Karpas-422 (cell line): Measurements from ENCODE around the gene MACROH2A1. TPM values are rescaled to one million over a fixed set of nuclear protein-coding genes. Genes with fewer than 3 reads are reported as not detected.

Source experiments
- DNase-seq: peaks from one replicate; pipeline ENCODE4 v3.0.0-alpha.2; 2015
- H2AFZ ChIP-seq: fragments of 200-600 bp; sonication (generic); 2 replicates; pipeline ENCODE4 v1.6.1; 2014; ENCODE audit warnings: antibody characterized with exemption, low read length, mixed read lengths
- H3K27ac ChIP-seq: fragments of 200-600 bp; sonication (generic); 2 replicates; pipeline ENCODE4 v1.5.1; 2014; ENCODE audit warnings: mild to moderate bottlenecking, low read length, moderate library complexity
- H3K27me3 ChIP-seq: fragments of 200-600 bp; sonication (generic); 2 replicates; pipeline ENCODE4 v1.6.1; 2014; ENCODE audit warnings: low read length, mixed read lengths
- H3K36me3 ChIP-seq: fragments of 200-600 bp; sonication (generic); 2 replicates; pipeline ENCODE4 v1.6.1; 2014; ENCODE audit warnings: low read length, mixed read lengths; ENCODE audit not compliant: insufficient read depth
- H3K4me1 ChIP-seq: fragments of 200-600 bp; sonication (generic); 2 replicates; pipeline ENCODE4 v1.6.1; 2014; ENCODE audit warnings: mild to moderate bottlenecking, low read length, mixed read lengths
- H3K4me2 ChIP-seq: fragments of 200-600 bp; sonication (generic); 2 replicates; pipeline ENCODE4 v1.6.1; 2014; ENCODE audit warnings: low read length, low read depth, mild to moderate bottlenecking; ENCODE audit not compliant: poor library complexity, severe bottlenecking
- H3K4me3 ChIP-seq: fragments of 200-600 bp; sonication (generic); 2 replicates; pipeline ENCODE4 v1.5.1; 2014; ENCODE audit warnings: mild to moderate bottlenecking, antibody characterized with exemption, low read length, mixed read lengths
- H3K79me2 ChIP-seq: fragments of 200-600 bp; sonication (generic); 2 replicates; pipeline ENCODE4 v1.6.1; 2014; ENCODE audit warnings: mild to moderate bottlenecking, low read length, mixed read lengths
- H3K9ac ChIP-seq: fragments of 200-600 bp; sonication (generic); 2 replicates; pipeline ENCODE4 v1.6.0; 2014; ENCODE audit warnings: low read length
- H3K9me2 ChIP-seq: fragments of 200-600 bp; sonication (generic), shearing (Covaris generic); replicated peaks from 2 replicates; pipeline ENCODE4 v1.6.0; 2014; ENCODE audit warnings: mild to moderate bottlenecking, low read length, moderate library complexity; ENCODE audit not compliant: insufficient read depth
- H3K9me3 ChIP-seq: fragments of 300-700, 200-600 bp; sonication (generic); 2 replicates; pipeline ENCODE4 v1.6.1; 2014; ENCODE audit warnings: low read length, mixed read lengths
- H4K20me1 ChIP-seq: fragments of 200-600 bp; sonication (generic); 2 replicates; pipeline ENCODE4 v1.6.1; 2014; ENCODE audit warnings: mild to moderate bottlenecking, antibody characterized with exemption, low read length, low read depth; ENCODE audit not compliant: insufficient read depth
- total RNA-seq: library from RNA; depleted of rRNA; stranded (reverse); fragments of >200 nt; shearing (Covaris generic); gene quantifications from 2 replicates; pipeline ENCODE4 v1.2.3, GENCODE V29; 2014; ENCODE audit warnings: low replicate concordance

Gene MACROH2A1
- total RNA-seq, 1 experiment from 2014 or later = 160 TPM

- no peak overlapping the region for H3K9ac ChIP-seq
- peaks cover 41% of the 10 kb centered on the region for H4K20me1 ChIP-seq
- no peaks in the 10 kb centered on the region for H3K9me3 ChIP-seq
- H3K4me3 ChIP-seq = no peak overlapping the region
- H3K36me3 ChIP-seq = peaks cover 56% of the 10 kb centered on the region
- H3K27ac ChIP-seq = peak overlapping the region; percentile 54
- H3K27me3 ChIP-seq = no peaks in the 10 kb centered on the region
- no peak for DNase-seq
- no peaks in the 10 kb centered on the region for H3K9me2 ChIP-seq
- H3K4me1 ChIP-seq = peaks cover 25% of the 10 kb centered on the region
- no peak overlapping the region for H2AFZ ChIP-seq
- no peak overlapping the region for H3K4me2 ChIP-seq
- peaks cover 94% of the 10 kb centered on the region for H3K79me2 ChIP-seq
These were observed 16.1 kb downstream of the MACROH2A1 start for GRCh38 chr5:135382981-135383380.

- H3K79me2 ChIP-seq = peaks cover 94% of the 10 kb centered on the region
- H3K27me3 ChIP-seq = no peaks in the 10 kb centered on the region
- no peak overlapping the region for H3K9ac ChIP-seq
- H3K4me2 ChIP-seq = no peak overlapping the region
- 0 out of 2 replicates have a peak overlapping the region, but pooled peaks have one; percentile 54 for H3K27ac ChIP-seq
- H3K4me3 ChIP-seq = no peak overlapping the region
- H4K20me1 ChIP-seq = peaks cover 35% of the 10 kb centered on the region
- H3K4me1 ChIP-seq = peaks cover 25% of the 10 kb centered on the region
- no peak for DNase-seq
- H2AFZ ChIP-seq = no peak overlapping the region
- no peaks in the 10 kb centered on the region for H3K9me3 ChIP-seq
- peaks cover 53% of the 10 kb centered on the region for H3K36me3 ChIP-seq
- H3K9me2 ChIP-seq = no peaks in the 10 kb centered on the region
These were observed 16.8 kb downstream of the MACROH2A1 start for GRCh38 chr5:135382106-135382790.

- Histone ChIP-seq H2AFZ (no peak overlapping the region), H3K27ac (no peak overlapping the region), H3K4me2 (no peak overlapping the region), H3K79me2 (peaks cover 96% of the 10 kb centered on the region), H3K4me3 (no peak overlapping the region), H3K4me1 (peaks cover 13% of the 10 kb centered on the region), H3K36me3 (peaks cover 53% of the 10 kb centered on the region), H3K9me2 (no peaks in the 10 kb centered on the region), H3K27me3 (no peaks in the 10 kb centered on the region), H3K9me3 (no peaks in the 10 kb centered on the region), H3K9ac (no peak overlapping the region), H4K20me1 (peaks cover 22% of the 10 kb centered on the region)
- no peak for DNase-seq
These were observed 19.9 kb downstream of the MACROH2A1 start for GRCh38 chr5:135379046-135379654.

GRCh38 chr5:135377751-135378680 lies 21.0 kb downstream of the MACROH2A1 start:
- H4K20me1 ChIP-seq = peaks cover 15% of the 10 kb centered on the region; the same call in 1 of the 2 replicates
- no peak overlapping the region for H3K4me2 ChIP-seq
- H3K36me3 ChIP-seq = peaks cover 52% of the 10 kb centered on the region

GRCh38 chr5:135376961-135377624 lies 21.9 kb downstream of the MACROH2A1 start:
- Histone ChIP-seq H3K9ac (no peak overlapping the region), H3K4me3 (no peak overlapping the region), H2AFZ (no peak overlapping the region), H3K4me1 (no peaks in the 10 kb centered on the region), H3K9me3 (no peaks in the 10 kb centered on the region), H3K36me3 (peaks cover 43% of the 10 kb centered on the region; the same call in 1 of the 2 replicates), H4K20me1 (peaks cover 15% of the 10 kb centered on the region; the same call in 1 of the 2 replicates), H3K4me2 (no peak overlapping the region), H3K9me2 (no peaks in the 10 kb centered on the region), H3K79me2 (peaks cover 99% of the 10 kb centered on the region), H3K27ac (no peak overlapping the region), H3K27me3 (no peaks in the 10 kb centered on the region)
- DNase-seq = no peak

More at GRCh38 chr5:135377751-135378680, 21.0 kb downstream of the MACROH2A1 start:
- H3K27ac ChIP-seq = no peak overlapping the region
- peaks cover 99% of the 10 kb centered on the region for H3K79me2 ChIP-seq
- peaks cover 3% of the 10 kb centered on the region for H3K4me1 ChIP-seq
- no peak for DNase-seq
- H3K9me3 ChIP-seq = no peaks in the 10 kb centered on the region
- no peaks in the 10 kb centered on the region for H3K27me3 ChIP-seq
- no peak overlapping the region for H3K4me3 ChIP-seq
- H2AFZ ChIP-seq = no peak overlapping the region
- no peak overlapping the region for H3K9ac ChIP-seq
- H3K9me2 ChIP-seq = no peaks in the 10 kb centered on the region

- Histone ChIP-seq H3K27me3 (no peaks in the 10 kb centered on the region), H3K9ac (no peak overlapping the region), H3K4me1 (no peaks in the 10 kb centered on the region), H3K79me2 (peaks cover 98% of the 10 kb centered on the region), H3K36me3 (peaks cover 38% of the 10 kb centered on the region; the same call in 1 of the 2 replicates), H3K9me2 (no peaks in the 10 kb centered on the region), H4K20me1 (peaks cover 11% of the 10 kb centered on the region; the same call in 1 of the 2 replicates), H3K4me3 (no peak overlapping the region), H3K9me3 (no peaks in the 10 kb centered on the region), H3K27ac (no peak overlapping the region), H3K4me2 (no peak overlapping the region), H2AFZ (no peak overlapping the region)
- no peak for DNase-seq
These were observed 23.8 kb downstream of the MACROH2A1 start for GRCh38 chr5:135375040-135375793.

GRCh38 chr5:135373736-135374515 lies 25.1 kb downstream of the MACROH2A1 start:
- H3K27ac ChIP-seq = no peak overlapping the region
- no peak overlapping the region for H3K4me3 ChIP-seq
- H4K20me1 ChIP-seq = 0 out of 2 replicates have a peak, but pooled peaks cover 5% of the 10 kb centered on the region
- H3K27me3 ChIP-seq = no peaks in the 10 kb centered on the region
- H3K4me1 ChIP-seq = peaks cover 4% of the 10 kb centered on the region
- H3K4me2 ChIP-seq = no peak overlapping the region
- DNase-seq = no peak
- peaks cover 29% of the 10 kb centered on the region; the same call in 1 of the 2 replicates for H3K36me3 ChIP-seq
- H3K9me3 ChIP-seq = no peaks in the 10 kb centered on the region
- H3K9ac ChIP-seq = no peak overlapping the region
- H3K79me2 ChIP-seq = peaks cover 95% of the 10 kb centered on the region
- H2AFZ ChIP-seq = no peak overlapping the region
- no peaks in the 10 kb centered on the region for H3K9me2 ChIP-seq
